ENCODE data around the gene TMEM18. TPM values are rescaled to one million over a fixed set of nuclear protein-coding genes. Genes with fewer than 3 reads are reported as not detected.
A peak's percentile ranks its signal among the peaks of the same experiment; 100 is the strongest.

TMEM18 gene
- polyA plus RNA-seq, 1 of the 3 experiments (the other 2 are of a cell fraction) = 29.3 TPM

- Histone ChIP-seq H3K4me1 (ENCODE audit: control insufficient read depth in 1 of 2, insufficient read depth in 2 of 2, low read depth in 1 of 2, low read length in 1 of 2) (peaks cover 0 to 24% of the 10 kb centered on the region in 2 experiments; a peak in 2 of 4 replicates), H3K9ac (no peak overlapping the region), H3K36me3 (replicated peaks in 1 of 2; ENCODE audit: control insufficient read depth in 1 of 2, insufficient read depth in 2 of 2, low read length in 1 of 2) (no peaks in the 10 kb centered on the region), H3K27ac (ENCODE audit: low read depth in 2 of 2, low read length in 1 of 2) (no peak overlapping the region), H3K79me2 (ENCODE audit: insufficient read depth) (no peaks in the 10 kb centered on the region), H3F3A (replicated peaks; ENCODE audit: insufficient read depth) (no peaks in the 10 kb centered on the region), H3K9me2 (no peaks in the 10 kb centered on the region), H4K20me1 (ENCODE audit: insufficient read depth) (no peaks in the 10 kb centered on the region), H2AFZ (ENCODE audit: low read depth) (no peak overlapping the region), H3K4me3 (ENCODE audit: low read depth in 2 of 2, low read length in 1 of 2) (no peak overlapping the region), H3K4me2 (no peak overlapping the region), H3K9me3 (no peaks in the 10 kb centered on the region; the same call in 1 of the 2 replicates), H3K27me3 (ENCODE audit: insufficient read depth) (no peaks in the 10 kb centered on the region)
- POLR2A ChIA-PET = no interaction called here
- CTCF ChIA-PET = interaction anchor here (0.6 to 1.6 kb wide), 5 partner anchors 10 to 260 kb away, joined by 3 to 7 read pairs (median 3); no protein-coding TSS in a partner anchor
- 81% methylated on average over 54 of the region's 58 CpGs for WGBS (ENCODE audit: low lambda C conversion rate)
- peak; percentile 32 for DNase-seq
- TF ChIP-seq ZBTB33 (IDR thresholded peaks at IDR 0.05; ENCODE audit: borderline replicate concordance, low read depth) (no peak), RAD21 (IDR thresholded peaks at IDR 0.05; ENCODE audit: low read length) (no peak), ELF1 (IDR thresholded peaks at IDR 0.05) (no peak), RCOR1 (IDR thresholded peaks at IDR 0.05; ENCODE audit: low read length) (no peak), GATA2 (CRISPR knock-in tag; IDR thresholded peaks at IDR 0.05) (no peak), RXRA (IDR thresholded peaks at IDR 0.05; ENCODE audit: borderline replicate concordance, low read depth) (no peak), USF1 (IDR thresholded peaks at IDR 0.05; ENCODE audit: borderline replicate concordance, low read depth) (no peak), NRF1 (IDR thresholded peaks at IDR 0.05; ENCODE audit: low read depth, low read length) (no peak), CHD2 (IDR thresholded peaks at IDR 0.05; ENCODE audit: low read length, partially characterized antibody) (no peak), SIN3A (IDR thresholded peaks at IDR 0.05; ENCODE audit: borderline replicate concordance, low read depth, low read length) (no peak), MXI1 (IDR thresholded peaks at IDR 0.05; ENCODE audit: low read depth, low read length) (no peak), NFIC (IDR thresholded peaks at IDR 0.05; ENCODE audit: borderline replicate concordance) (no peak), GABPA (IDR thresholded peaks at IDR 0.05; ENCODE audit: low read depth) (no peak), FOXM1 (IDR thresholded peaks at IDR 0.05; ENCODE audit: low read depth) (no peak), POLR2AphosphoS5 (IDR thresholded peaks at IDR 0.05; ENCODE audit: low read depth, low read length) (no peak), JUND (IDR thresholded peaks at IDR 0.05) (no peak), FOXJ3 (CRISPR knock-in tag; IDR thresholded peaks at IDR 0.05) (no peak), EZH2phosphoT487 (IDR thresholded peaks at IDR 0.05; ENCODE audit: borderline replicate concordance, low read depth) (no peak), RFX5 (IDR thresholded peaks at IDR 0.05; ENCODE audit: low read length) (no peak)
- TF ChIP-seq, protein P1, sequence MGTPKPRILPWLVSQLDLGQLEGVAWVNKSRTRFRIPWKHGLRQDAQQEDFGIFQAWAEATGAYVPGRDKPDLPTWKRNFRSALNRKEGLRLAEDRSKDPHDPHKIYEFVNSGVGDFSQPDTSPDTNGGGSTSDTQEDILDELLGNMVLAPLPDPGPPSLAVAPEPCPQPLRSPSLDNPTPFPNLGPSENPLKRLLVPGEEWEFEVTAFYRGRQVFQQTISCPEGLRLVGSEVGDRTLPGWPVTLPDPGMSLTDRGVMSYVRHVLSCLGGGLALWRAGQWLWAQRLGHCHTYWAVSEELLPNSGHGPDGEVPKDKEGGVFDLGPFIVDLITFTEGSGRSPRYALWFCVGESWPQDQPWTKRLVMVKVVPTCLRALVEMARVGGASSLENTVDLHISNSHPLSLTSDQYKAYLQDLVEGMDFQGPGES (IDR thresholded peaks at IDR 0.05; ENCODE audit: low read depth, low read length) = no peak
Observed at GRCh38 chr2:620471-621302, 56.5 kb downstream of the TMEM18 start.

Data from SK-N-SH (cell line).